Stimulated activated CD8-positive, alpha-beta memory T cell treated with anti-CD3 and anti-CD28 coated beads, Interleukin-4, amount 100 ng/mL, for 4 hours (primary cell): ENCODE measurements around the gene HACL1.
A peak's percentile ranks its signal among the peaks of the same experiment; 100 is the strongest.

ENCODE experiments used
- DNase-seq, 2 donors: peaks; one replicate each; pipeline ENCODE4 v3.0.0-alpha.2; 2020; ENCODE audit warnings: low read depth in 2 of 2, low spot score in 1 of 2

Gene HACL1

DNA sequence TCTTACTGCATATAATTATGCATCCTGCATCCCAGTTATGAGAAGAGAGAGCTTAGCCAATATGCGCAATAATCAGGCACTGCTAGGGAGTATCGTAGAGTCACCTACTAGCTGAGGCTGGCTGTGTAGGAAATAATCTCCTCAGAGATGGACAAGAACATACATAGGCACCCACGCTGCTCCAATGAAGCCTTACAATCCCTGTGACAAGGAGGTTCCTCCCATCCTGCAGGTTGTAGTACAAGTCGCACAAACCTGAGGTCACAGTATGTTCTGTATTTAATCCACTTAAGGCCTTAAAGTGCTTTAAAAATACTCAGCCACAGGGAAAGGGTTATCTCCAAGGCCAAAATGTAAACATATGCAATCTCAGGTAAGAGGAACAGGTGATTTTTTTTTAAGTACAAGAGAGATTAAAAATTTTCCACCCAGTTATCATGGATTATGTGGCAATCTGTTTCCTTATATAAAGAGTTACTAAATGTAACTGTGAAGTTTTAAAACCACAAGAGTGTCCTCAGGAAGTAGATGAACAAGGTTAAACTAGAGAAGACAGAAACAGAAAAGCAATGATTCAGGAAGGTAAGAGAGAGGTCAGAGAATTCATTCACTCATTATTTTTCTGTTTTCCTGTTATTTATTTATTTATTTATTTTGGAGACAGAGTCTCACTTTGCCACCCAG, 72.4 kb downstream of the HACL1 start:
- DNase-seq: no peak

- no peak for DNase-seq
Observed at GRCh38 chr3:15527031-15527459, 74.3 kb downstream of the HACL1 start.

- no peak for DNase-seq
Observed at GRCh38 chr3:15525790-15526189, 75.6 kb downstream of the HACL1 start.

- DNase-seq: no peak
Observed at GRCh38 chr3:15523660-15524417, 77.5 kb downstream of the HACL1 start.

DNA sequence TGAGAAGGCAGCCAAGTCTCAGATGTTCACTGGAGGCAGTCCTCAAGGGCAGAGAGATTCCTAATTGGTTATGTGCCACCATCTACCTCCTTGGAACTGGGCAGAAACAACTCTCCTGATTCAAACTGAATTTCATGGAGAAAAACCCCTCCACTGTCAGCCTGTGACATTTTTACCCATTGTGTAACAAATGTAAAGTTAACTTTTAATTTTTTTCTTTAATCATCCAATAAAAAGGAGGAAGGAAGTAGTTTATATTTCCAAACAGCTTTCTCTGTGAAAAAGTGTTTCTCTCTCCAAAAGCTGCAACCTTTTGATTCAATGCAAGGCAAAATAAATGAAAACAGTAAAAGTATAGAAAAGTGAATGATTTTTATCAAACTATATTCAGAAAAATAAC, 79.4 kb downstream of the HACL1 start:
- DNase-seq: no peak

DNA sequence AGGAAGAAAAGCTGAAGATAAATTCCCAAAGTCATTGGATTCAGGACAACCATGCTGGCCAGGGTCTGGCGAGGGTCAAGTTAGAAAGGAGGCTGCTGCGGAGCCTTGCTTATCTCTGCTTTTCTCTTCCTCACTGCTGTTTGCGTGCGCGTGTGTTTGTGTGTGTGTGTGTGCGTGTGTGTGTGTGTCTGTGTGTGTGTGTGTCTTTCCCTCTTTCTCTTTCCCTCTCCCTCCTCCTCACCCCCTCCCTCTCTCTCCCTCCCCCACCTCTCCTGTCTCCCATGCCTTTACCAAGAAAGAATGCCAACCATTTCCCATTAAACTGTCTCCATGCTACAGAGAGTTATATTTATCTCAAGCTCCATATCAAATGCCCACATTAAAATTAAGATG, 79.8 kb downstream of the HACL1 start, which contains the start of gene COLQ:
COLQ (minus strand) TSS at position 134 of the 393 bp plus-strand sequence; CDS start at position 53, 81 bp downstream.
- DNase-seq: no peak

DNA sequence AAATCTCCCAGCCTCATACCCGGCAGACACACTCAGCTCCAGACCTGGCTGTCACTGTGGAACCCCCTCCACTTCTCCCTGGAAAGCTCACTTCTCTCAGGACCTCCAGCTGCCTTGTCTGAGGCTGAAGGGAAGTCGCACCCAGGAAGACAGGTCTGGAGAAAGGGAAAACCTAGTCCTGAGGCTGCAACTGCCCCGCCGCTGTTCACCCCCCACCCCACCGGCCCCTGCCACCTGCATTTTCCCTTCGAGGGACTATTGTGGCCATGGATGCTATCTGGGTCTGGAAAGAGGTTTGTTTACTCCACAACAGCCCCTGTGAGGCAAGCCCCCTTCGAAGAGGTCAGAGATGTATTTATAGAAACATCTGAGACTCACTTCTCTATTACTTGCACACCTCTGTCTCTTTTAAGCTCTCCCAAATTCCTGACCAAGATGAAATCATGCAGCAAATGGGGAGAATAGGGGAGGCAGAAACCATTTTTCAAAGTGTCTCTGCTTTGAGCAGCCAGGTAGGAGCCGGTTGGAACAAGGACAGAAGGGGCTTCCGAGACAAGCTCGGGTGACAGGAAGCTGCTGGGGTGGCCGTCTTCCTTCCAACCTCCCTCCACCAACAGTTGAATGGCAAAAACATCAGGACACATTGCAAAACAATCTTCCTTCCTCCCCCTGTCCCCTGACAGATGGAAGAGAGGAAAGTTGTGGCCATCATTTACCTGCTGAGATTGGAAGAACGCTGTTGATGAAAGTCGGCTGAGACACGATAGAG, 80.4 kb downstream of the HACL1 start:
- DNase-seq: no peak

DNA sequence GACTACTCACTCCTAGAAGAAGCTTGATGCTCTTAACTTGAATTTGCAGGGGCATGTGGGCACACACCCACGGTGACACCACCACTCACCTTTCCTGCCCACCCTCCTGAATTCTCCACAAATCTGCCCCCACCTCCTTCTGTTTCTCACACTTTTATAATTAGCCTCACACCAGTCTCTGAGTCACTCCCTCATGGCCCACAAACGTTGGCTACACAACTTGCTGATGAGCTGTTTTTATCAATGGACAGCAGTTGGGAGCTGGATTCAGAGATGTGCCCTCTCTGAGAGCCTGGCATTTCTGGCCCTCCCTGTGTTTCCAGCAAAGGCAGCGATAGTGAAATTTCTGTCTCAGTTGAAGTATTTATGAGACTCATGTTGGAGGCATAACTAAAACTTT, 81.2 kb downstream of the HACL1 start:
- peak in 1 of 2 donors; percentile 26 for DNase-seq

DNA sequence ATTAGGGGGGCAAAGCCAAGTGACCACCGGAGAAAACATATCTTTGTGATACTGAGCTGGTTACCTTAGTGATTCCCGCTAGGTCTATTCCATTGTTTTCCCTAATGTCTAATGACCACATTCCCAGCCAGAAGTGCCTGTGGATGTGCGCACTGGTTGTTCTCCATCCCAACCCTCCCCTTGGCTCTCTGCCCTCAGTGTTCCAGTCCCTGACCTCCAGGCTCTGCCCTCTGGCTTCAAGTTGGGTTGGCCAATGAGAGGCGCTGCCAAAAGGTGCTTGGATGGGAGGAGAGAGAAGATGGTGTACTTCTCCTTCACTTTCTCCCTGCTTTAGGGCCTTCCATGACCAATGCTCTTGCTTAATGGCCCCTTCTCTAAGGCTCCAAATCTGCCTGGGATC, 82.3 kb downstream of the HACL1 start:
- DNase-seq: no peak

DNA sequence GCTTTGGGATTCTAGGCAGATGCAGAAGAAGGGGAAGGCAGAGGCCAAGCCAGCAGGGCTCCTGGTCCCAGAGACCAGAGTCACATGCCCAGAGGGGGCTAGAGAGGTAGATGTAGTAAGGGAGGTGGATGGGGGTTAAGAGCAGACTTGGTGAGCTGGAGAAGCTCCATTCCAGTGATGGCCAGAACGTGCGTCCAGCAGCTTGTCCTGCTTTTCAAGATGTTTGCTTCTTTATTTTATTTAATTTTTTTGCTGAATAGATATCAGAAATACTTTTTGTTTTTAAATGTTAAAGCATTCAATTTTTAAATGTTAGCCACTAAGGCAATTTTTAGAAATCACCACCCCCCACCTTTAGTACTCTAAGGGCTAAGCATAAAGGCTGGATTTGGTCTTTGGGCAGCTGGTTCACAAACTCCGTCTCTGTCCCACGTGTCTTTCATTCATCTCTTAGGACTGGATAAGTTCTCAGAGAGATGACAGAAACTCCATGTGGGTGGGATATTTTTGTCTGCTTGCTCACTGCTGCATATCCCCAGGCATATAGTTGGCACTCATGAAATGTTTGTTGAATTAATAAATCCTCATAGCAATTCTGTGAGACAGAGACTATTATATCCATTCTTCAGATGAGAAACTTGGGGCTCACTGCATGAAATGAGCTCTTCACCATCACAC, 86.6 kb downstream of the HACL1 start:
- DNase-seq: no peak

- no peak for DNase-seq
Observed at GRCh38 chr3:15513810-15514662, 87.3 kb downstream of the HACL1 start.

DNA sequence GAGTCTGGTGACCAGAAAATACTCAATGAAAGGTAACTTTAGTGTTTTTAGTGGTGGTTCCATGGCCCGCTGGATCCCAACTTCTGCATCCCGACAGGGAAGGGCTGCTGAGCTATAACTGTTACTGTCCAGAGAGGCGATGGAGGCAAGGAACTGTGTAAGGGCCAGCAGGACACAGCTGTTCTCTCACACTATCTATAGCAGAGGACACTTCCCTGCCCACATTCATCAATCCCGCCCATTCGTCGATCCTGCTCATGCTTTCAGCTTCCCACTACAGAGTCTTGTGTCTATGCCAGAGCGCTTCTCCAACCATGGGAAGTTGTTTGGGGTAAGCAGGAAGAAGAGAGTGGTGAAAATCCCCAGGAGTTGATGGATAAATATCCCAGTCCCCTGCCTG, 88.3 kb downstream of the HACL1 start:
- DNase-seq: no peak

GRCh38 chr3:15512166-15512565, 89.2 kb downstream of the HACL1 start:
- no peak for DNase-seq

DNA sequence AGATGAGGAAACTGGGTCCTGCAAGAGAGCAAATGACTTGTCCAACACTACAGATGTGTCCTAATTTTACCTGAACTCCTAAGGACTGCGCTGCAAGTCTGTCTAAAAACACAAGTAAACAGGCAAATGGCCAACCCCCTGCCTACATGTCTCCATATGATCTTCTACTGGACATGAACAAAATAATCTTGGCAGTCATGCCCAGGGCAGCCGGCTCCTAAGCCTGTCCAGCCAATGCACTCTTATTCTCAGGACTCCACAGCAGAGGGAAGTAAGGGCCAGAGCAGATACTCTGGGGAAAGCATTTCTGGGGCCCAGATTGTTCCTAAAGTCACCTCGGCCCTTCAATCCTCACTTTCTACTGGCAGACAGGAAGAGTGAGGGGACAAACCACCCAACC, 90.2 kb downstream of the HACL1 start:
- no peak for DNase-seq
